Hindlimb muscle (tissue), 1 donor: Measurements from ENCODE around the gene ATP6V1F. TPM values are rescaled to one million over a fixed set of nuclear protein-coding genes. Genes with fewer than 3 reads are reported as not detected.

Source experiments
- DNase-seq: peaks from one replicate; pipeline ENCODE4 v3.0.0-alpha.2; 2013
- polyA plus RNA-seq: library from polyadenylated mRNA; unstranded; fragments of 120-200 nt; gene quantifications from one replicate; pipeline ENCODE4 v1.2.1, GENCODE V29; 2013; ENCODE audit not compliant: insufficient read length

The ATP6V1F gene
- 121 TPM for polyA plus RNA-seq

- peak; percentile 99 for DNase-seq
These were observed at the start of gene ATP6V1F for GRCh38 chr7:128862571-128863432. ATP6V1F (plus strand) TSS chr7:128862856; CDS start chr7:128862905, 49 bp downstream.

- DNase-seq, result no peak
These were observed 48.2 kb upstream of the ATP6V1F start for GRCh38 chr7:128814499-128814898.

GRCh38 chr7:128815289-128815942 is 47.2 kb upstream of the ATP6V1F start:
- DNase-seq, result no peak

GRCh38 chr7:128818694-128819093 is 44.0 kb upstream of the ATP6V1F start:
- no peak for DNase-seq

GRCh38 chr7:128821724-128822123 is 40.9 kb upstream of the ATP6V1F start:
- DNase-seq, result no peak

GRCh38 chr7:128826512-128826911 is 36.1 kb upstream of the ATP6V1F start:
- no peak for DNase-seq

GRCh38 chr7:128826916-128827247 is 35.8 kb upstream of the ATP6V1F start:
- no peak for DNase-seq

GRCh38 chr7:128827248-128827958 is 35.3 kb upstream of the ATP6V1F start:
- peak; percentile 36 for DNase-seq

GRCh38 chr7:128827971-128828711 is 34.5 kb upstream of the ATP6V1F start:
- DNase-seq, result no peak

GRCh38 chr7:128829391-128830166 is 33.1 kb upstream of the ATP6V1F start:
- peak; percentile 42 for DNase-seq

GRCh38 chr7:128830231-128831177 is 32.2 kb upstream of the ATP6V1F start, which contains the start of gene FLNC:
FLNC (plus strand) TSS chr7:128830406; CDS start chr7:128830638, 232 bp downstream.
- peak; percentile 79 for DNase-seq

- DNase-seq, result peak; percentile 80
These were observed 31.3 kb upstream of the ATP6V1F start for GRCh38 chr7:128831178-128831993.

- peak; percentile 86 for DNase-seq
These were observed 30.4 kb upstream of the ATP6V1F start for GRCh38 chr7:128831994-128832879.

GRCh38 chr7:128832880-128833147 is 29.8 kb upstream of the ATP6V1F start:
- no peak for DNase-seq

GRCh38 chr7:128833148-128833945 is 29.3 kb upstream of the ATP6V1F start:
- peak; percentile 93 for DNase-seq

GRCh38 chr7:128833946-128834325 is 28.7 kb upstream of the ATP6V1F start:
- no peak for DNase-seq

GRCh38 chr7:128835231-128835751 is 27.4 kb upstream of the ATP6V1F start:
- DNase-seq, result no peak
